ENCODE measurements around the gene ICAM1.

ICAM1 gene

DNA sequence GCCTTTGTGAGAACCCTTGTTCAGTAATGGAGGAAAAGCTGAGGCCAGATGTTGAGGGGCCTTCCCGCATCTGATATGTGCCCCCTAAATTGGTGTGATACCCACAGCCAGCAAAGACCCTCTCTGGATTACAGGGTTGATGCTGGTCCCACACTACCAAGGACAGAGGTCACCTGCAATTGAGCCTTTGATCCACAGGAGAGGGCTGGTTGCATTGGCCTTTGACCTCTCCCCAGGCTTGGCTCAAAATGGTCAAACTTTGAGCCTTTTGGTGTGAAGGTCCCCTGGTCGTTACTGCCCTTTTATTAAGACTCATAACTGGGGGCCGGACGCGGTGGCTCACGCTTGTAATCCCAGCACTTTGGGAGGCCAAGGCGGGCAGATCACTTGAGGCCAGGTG lies 27.3 kb upstream of the ICAM1 start:
- no peak for DNase-seq (ENCODE audit: low read depth in 2 of 2)

DNA sequence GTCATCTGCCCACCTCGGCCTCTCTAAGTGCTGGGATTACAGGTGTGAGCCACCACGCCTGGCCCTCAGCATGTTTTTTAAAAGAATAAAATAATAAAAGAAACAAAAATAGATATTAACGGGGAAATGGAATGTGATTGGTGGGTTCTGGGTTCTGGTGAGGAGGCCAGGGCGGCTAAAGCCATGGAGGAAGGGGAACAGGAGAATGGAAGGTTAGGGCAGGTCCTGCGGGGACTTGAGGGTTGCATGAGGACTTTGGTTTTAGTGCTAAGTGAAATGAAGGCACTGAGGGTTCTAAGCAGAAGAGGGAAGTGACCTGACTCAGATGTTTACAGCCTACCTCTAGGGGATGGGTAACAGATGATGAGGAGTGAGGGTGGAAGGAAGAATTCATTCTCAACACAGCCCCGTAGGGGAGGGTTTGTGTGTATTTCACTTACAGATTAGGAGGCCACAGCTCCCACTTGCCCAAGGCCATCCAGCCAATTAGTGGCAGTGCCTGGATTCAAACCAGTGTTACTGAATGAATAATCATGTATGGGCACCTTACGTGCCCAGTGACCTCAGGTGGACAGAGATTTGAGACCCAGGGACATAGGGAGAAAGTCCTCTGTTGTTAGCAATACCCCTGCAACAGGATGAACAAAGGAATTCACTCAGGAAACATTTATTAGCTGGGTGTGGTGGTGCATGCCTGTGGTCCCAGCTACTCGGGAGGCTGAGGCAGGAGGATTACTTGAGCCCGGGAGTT lies 25.6 kb upstream of the ICAM1 start:
- no peak for DNase-seq (ENCODE audit: low read depth in 2 of 2)

GRCh38 chr19:10246511-10246910 lies 24.4 kb upstream of the ICAM1 start:
- DNase-seq (ENCODE audit: low read depth in 2 of 2), result no peak

DNA sequence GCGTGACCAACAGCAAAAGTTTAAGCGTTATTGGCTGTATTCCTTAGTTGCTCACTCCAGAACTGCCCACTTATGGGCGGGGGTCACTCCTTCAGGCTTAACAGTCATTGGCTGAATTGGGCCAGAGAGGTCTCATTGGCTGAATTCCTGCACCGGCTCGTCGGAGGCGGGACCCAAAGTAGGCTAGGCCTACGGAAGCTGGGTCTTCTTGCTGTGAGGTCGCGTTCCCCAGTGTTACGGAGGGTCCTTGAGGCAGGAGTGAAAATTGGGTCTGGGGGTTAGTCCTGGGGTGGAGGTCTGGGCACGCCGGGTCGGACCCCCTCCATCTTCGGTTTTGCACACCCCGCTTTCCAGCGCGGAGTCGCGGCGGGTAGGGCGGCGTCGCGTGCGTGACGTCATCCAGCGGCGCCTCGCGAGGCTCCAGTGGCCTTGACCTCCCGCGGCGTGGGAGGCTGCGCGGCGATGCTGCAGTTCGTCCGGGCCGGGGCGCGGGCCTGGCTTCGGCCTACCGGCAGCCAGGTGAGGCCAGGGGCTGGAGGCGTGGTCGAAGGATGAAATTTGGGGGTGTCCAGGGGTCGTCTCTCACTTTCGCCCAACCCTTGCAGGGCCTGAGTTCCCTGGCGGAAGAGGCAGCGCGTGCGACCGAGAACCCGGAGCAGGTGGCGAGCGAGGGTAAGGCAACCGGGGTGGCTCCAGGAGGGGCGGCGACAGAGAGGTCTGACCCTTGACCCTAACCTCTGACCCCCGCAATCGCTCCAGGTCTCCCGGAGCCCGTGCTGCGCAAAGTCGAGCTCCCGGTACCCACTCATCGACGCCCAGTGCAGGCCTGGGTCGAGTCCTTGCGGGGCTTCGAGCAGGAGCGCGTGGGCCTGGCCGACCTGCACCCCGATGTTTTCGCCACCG lies 18.9 kb upstream of the ICAM1 start, which contains the start of gene MRPL4:
MRPL4 (plus strand) TSS at position 423 of the 903 bp plus-strand sequence; CDS start at position 463, 40 bp downstream.
- DNase-seq (ENCODE audit: low read depth in 2 of 2), result peak; percentile 88 to 94

DNA sequence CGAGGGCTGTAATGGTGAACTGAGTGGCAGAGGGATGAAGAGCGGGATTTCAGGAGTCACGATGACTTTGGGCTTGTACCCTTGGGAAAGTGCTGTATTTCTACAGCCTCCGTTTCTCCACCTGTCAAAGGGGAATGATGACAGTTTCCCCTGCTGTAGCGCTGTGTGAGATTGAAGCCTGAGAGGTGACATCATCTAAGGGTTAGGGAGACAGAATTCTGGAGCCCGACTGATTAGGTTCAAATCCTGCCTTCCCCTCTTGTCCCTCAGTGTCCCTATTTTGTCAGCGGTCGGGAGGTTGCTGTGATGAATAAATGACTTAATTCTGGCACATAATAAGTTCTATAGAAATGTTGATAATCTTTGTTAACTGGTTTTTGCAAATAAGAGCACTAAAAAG lies 18.2 kb upstream of the ICAM1 start:
- no peak for DNase-seq (ENCODE audit: low read depth in 2 of 2)

GRCh38 chr19:10254244-10254643 lies 16.7 kb upstream of the ICAM1 start:
- DNase-seq (ENCODE audit: low read depth in 2 of 2), result no peak

DNA sequence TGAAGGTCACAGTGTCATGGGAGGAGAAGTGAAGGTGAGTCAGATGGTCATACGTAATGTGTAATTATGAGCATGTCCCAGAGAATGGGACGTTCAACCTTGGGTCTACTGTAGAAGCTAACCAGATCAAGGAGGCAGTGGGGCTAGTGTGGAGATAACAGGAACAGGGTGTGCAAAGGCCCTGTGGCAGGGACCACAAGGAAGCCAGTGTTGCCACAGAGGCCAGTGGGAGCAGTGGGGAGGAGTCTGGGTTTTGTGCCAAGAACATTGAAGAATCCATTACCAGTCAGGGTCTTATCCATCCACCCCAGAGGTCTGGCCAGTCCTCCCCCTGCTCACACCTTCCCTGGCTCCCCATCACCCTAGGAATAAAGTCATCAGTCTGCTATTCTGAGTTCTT lies 15.6 kb upstream of the ICAM1 start:
- DNase-seq (ENCODE audit: low read depth in 2 of 2), result no peak

DNA sequence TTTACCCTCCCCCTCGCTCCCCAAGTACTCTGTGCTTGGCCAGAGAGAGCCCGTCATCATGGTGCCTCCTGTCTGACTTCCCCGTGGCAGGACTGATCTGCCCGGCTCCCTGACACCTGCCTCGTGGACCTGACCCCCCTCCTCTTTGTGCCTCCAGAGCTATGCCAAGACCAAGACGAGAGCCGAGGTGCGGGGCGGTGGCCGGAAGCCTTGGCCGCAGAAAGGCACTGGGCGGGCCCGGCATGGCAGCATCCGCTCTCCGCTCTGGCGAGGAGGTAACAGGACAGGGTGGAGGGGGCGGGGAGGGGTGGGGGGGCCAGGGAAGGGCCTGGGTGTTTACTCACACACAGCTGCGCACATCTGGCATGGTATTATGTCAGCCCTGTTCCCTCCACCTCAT lies 14.4 kb upstream of the ICAM1 start:
- no peak for DNase-seq (ENCODE audit: low read depth in 2 of 2)

- DNase-seq (ENCODE audit: low read depth in 2 of 2), result no peak
Measured at GRCh38 chr19:10256970-10257615, 13.8 kb upstream of the ICAM1 start.

DNA sequence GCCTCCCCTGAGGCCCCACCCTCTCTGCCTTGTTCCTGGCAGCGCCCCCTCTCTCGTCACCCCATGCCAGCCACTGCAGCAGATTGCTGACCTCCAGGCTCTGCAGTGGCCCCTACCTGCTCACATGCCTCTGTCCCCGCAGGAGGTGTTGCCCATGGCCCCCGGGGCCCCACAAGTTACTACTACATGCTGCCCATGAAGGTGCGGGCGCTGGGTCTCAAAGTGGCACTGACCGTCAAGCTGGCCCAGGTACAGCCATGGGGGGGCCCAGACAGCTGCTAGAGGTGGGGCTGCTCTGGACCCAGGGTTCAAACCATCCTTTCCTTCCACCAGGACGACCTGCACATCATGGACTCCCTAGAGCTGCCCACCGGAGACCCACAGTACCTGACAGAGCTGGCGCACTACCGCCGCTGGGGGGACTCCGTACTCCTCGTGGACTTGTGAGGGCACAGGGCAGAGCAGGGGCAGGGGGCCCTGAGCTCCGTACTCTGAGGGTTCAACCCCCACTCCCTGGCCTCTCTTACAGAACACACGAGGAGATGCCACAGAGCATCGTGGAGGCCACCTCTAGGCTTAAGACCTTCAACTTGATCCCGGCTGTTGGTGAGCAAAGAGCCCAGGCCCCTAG lies 12.7 kb upstream of the ICAM1 start:
- no peak for DNase-seq (ENCODE audit: low read depth in 2 of 2)

- DNase-seq (ENCODE audit: low read depth in 2 of 2), result peak; percentile 94 to 96
Measured at GRCh38 chr19:10259162-10259905, 11.6 kb upstream of the ICAM1 start.

DNA sequence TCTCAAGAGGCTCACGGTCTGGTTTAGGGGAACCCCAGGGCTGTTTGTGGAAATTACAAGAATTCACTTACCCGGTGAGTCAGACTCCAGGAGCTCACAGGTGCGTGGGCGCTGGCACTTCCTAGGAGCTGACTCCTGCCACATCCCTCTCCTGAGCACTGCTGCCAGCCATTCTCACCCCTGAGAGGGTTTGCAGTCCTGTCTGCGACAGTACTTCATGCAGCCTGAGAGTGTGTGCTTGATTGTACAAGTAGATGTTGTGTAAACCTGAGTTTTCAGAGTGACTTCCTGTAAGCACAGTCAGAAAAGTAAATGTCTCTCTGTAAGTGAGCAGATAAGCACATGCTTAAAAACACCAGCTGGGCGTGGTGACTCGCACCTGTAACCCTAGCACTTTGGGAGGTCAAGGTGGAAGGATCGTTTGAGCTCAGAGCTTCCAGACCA lies 10.8 kb upstream of the ICAM1 start:
- peak; percentile 55 to 66 for DNase-seq (ENCODE audit: low read depth in 2 of 2)

DNA sequence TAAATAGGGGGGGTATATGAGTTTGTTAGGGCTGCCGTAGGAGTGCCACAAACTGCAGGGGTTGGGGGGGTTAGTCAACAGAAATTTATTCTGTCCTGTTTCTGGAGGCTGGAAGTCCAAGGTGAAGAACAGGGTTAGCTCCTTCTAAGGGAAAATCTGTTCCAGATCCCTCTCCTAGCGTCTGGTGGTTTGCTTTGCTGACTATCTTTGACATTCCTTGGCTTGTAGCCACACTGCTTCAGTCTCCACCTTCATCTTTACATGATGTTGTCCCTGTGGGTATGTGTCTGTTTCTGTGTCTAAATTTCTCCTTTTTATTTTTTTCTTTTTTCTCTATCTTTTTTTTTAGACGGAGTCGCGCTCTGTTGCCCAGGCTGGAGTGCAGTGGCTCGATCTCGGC lies 8.1 kb upstream of the ICAM1 start:
- no peak for DNase-seq (ENCODE audit: low read depth in 2 of 2)

- DNase-seq (ENCODE audit: low read depth in 2 of 2), result no peak
Measured at GRCh38 chr19:10266706-10267105, 4.2 kb upstream of the ICAM1 start.

DNA sequence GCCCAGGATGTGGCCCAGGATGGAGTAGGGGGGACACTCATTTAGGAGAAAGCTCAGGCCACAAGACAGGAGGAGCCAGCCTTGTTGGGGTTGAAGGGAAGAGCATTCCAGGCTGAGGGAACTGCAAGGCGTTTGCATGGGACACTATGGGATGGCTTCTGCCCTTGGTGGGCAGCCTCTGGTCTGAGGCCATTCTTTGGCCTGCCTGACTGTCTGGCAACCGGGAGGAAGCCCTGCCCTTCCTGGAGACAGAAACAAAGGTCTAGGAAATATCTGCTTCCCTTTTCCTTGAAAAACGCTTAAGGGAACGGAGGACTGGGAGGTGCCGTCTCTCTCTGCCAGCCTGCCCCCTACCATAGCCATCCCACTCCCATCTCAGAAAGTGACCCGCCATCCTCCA lies 2.8 kb upstream of the ICAM1 start:
- no peak for DNase-seq (ENCODE audit: low read depth in 2 of 2)

GRCh38 chr19:10269333-10270179 lies 1.4 kb upstream of the ICAM1 start:
- peak; percentile 84 to 89 for DNase-seq (ENCODE audit: low read depth in 2 of 2)

DNA sequence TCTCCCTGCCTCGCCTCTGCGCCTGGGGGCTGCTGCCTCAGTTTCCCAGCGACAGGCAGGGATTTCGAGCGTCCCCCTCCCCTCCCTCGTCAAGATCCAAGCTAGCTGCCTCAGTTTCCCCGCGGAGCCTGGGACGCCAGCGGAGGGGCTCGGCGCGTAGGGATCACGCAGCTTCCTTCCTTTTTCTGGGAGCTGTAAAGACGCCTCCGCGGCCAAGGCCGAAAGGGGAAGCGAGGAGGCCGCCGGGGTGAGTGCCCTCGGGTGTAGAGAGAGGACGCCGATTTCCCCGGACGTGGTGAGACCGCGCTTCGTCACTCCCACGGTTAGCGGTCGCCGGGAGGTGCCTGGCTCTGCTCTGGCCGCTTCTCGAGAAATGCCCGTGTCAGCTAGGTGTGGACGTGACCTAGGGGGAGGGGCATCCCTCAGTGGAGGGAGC lies 722 bp upstream of the ICAM1 start:
- peak; percentile 61 to 75 for DNase-seq (ENCODE audit: low read depth in 2 of 2)

- DNase-seq (ENCODE audit: low read depth in 2 of 2), result no peak
Measured at GRCh38 chr19:10271543-10272086, 695 bp downstream of the ICAM1 start.

GRCh38 chr19:10274589-10274988 lies 3.7 kb downstream of the ICAM1 start:
- no peak for DNase-seq (ENCODE audit: low read depth in 2 of 2)

All from stimulated activated CD4-positive, alpha-beta T cell treated with anti-CD3 and anti-CD28 coated beads, Interleukin-4, amount 100 ng/mL, for 48 hours (primary cell).